Middle frontal gyrus (tissue), 1 donor: ENCODE data around the gene MARK3.
A peak's percentile ranks its signal among the peaks of the same experiment; 100 is the strongest.
"Not testable (repeated sequence)": the region's sequence is repeated elsewhere in the genome, so short reads cannot be mapped to it uniquely, and the experiment has no call there.

Experiments used
- DNase-seq: peaks from one replicate; pipeline ENCODE4 v3.0.0-alpha.2; 2015; ENCODE audit warnings: low spot score; ENCODE audit errors: extremely low spot score

MARK3 gene

GRCh38 chr14:103510724-103511693 is 125.8 kb downstream of the MARK3 start:
- DNase-seq: no peak

- DNase-seq: not testable (repeated sequence)
Measured at GRCh38 chr14:103512180-103512579, 127.0 kb downstream of the MARK3 start.

GRCh38 chr14:103512701-103513611 is 127.7 kb downstream of the MARK3 start:
- peak; percentile 69 for DNase-seq

GRCh38 chr14:103514596-103515421 is 129.6 kb downstream of the MARK3 start:
- DNase-seq: no peak

GRCh38 chr14:103516426-103517173 is 131.4 kb downstream of the MARK3 start:
- no peak for DNase-seq

- DNase-seq: no peak
Measured at GRCh38 chr14:103517174-103517566, 132.0 kb downstream of the MARK3 start.

GRCh38 chr14:103517721-103518421 is 132.7 kb downstream of the MARK3 start:
- DNase-seq: no peak

GRCh38 chr14:103518422-103519042 is 133.3 kb downstream of the MARK3 start:
- DNase-seq: no peak

GRCh38 chr14:103519043-103519836 is 134.0 kb downstream of the MARK3 start:
- DNase-seq: no peak

GRCh38 chr14:103519837-103520212 is 134.6 kb downstream of the MARK3 start:
- DNase-seq: no peak

- DNase-seq: no peak
Measured at GRCh38 chr14:103520269-103520656, 135.0 kb downstream of the MARK3 start.

- DNase-seq: no peak
Measured at GRCh38 chr14:103520657-103521437, 135.6 kb downstream of the MARK3 start.

- no peak for DNase-seq
Measured at GRCh38 chr14:103521438-103521950, 136.3 kb downstream of the MARK3 start.

- no peak for DNase-seq
Measured at GRCh38 chr14:103521951-103522563, 136.8 kb downstream of the MARK3 start.

- peak; percentile 79 for DNase-seq
Measured at GRCh38 chr14:103522649-103523574, 137.7 kb downstream of the MARK3 start, which contains the start of gene CKB. CKB (minus strand) TSS chr14:103522830; CDS start chr14:103522493, 337 bp downstream.

GRCh38 chr14:103523575-103523954 is 138.3 kb downstream of the MARK3 start:
- DNase-seq: no peak
